ENCODE measurements around the gene FBXO41.
A peak's percentile ranks its signal among the peaks of the same experiment; 100 is the strongest.

The FBXO41 gene

DNA sequence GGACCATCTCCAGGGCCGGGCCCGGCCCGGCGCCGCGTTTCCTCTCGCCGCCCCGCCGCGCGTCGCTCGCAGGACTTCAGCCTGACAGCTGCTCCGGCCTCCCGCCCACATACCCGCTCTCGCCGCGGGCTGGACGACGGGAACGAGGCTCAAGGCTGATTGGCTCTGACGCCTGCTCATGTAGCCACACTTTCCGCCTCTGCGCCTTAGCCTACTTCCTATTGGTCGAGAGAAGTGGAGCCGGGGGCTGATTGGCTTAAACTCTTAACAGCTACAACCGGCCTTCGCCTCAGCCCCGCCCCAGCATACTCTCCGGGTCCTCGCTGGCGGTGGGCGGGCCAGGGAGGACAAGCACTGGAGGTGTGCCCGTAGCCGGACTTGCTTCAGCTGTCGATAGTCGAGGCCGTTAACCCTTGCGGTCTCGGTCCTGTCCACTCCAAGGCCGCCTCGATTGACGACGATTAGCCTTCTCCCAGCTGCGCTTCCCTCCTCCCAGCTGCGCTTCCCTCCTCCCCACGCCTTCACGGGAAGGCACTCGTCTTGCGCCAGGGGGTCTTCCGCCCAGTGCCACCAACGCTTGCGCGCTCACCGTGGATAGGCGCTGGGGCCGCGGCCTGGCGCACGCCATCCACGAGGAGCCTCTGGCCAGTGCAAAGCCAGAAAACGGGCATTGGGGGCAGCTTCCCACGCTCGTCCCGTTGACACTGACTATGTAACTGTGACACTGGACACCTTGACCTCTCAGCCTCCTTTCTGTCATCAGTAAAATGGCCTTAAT lies 50.9 kb downstream of the FBXO41 start, which contains the start of gene PRADC1:
PRADC1 (minus strand) TSS at position 86 of the 778 bp plus-strand sequence; CDS start at position 7, 79 bp downstream.
- Mint-ChIP-seq H3K4me1 (ENCODE audit: low read depth) (peaks cover 24% of the 10 kb centered on the region), H3K4me3 (peak within 1 kb of the TSS; percentile 99), H3K27me3 (ENCODE audit: low read depth) (no peaks in the 10 kb centered on the region), H3K27ac (peak within 1 kb of the TSS; percentile 93), H3K9me3 (no peaks in the 10 kb centered on the region), H3K36me3 (ENCODE audit: low read depth) (peaks cover 10% of the 10 kb centered on the region)
- peak; percentile 98 for DNase-seq (ENCODE audit: low spot score)

DNA sequence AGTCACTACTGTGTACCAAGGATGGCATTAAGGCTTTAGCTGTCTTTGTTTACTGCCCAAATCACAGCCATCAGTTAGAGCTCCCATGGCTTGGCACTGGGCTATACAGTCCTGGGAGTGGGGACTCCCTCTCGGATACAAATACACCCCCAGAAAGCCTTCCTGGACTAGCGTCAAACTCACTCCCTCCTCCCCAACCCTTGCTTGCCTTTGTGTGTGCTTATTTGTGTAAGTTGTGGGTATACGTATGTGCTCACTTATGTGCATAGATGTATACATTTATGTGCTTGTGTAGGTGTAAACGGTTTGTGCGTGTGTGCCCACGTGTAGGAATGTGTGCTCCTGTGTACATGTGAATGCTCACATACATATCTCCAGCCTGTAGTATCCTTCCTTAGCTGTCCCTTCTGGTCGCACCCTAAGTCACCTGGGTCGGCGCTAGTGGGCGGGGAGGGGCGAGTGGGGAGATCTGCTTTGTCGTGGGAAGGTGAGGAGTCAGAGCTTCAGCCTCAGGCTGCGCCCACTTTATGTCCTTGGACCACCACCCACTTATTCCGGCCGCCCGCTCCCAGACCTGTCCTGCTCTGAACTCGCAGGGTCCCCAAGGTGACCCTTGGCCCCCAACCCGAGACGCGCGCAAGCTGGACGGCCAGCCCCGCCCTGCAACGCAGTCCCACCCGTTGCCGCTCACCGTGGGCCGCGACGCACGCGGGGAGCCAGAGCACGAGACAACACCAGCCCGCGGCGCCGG lies 51.7 kb downstream of the FBXO41 start:
- peak overlapping the region; percentile 46 for H3K27ac Mint-ChIP-seq
- peaks cover 20% of the 10 kb centered on the region for H3K4me1 Mint-ChIP-seq (ENCODE audit: low read depth)
- H3K27me3 Mint-ChIP-seq (ENCODE audit: low read depth) = no peaks in the 10 kb centered on the region
- peaks cover 10% of the 10 kb centered on the region for H3K36me3 Mint-ChIP-seq (ENCODE audit: low read depth)
- peak overlapping the region; percentile 99 for H3K4me3 Mint-ChIP-seq
- H3K9me3 Mint-ChIP-seq = no peaks in the 10 kb centered on the region
- DNase-seq (ENCODE audit: low spot score) = peak; percentile 16

DNA sequence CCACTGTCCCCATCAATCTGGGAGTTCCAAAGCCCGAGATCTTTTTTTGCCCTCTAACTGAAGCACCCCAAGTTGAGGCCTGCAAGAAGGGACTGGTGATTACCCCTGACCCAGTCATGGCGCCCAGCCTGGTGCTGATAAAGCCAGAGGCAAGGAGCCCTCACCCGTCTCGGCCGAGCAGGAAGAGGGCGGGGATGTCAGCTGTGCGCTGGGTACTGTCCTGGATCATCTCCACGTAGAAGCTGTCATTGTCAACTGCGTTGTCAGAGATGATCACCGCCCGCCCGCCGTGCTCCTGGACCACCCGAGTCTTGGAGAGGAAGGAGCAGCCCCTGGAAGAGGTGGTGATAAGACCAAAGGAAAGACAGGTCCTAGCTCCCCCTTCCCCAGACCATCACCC lies 55.6 kb downstream of the FBXO41 start:
- no peaks in the 10 kb centered on the region for H3K36me3 Mint-ChIP-seq (ENCODE audit: low read depth)
- no peaks in the 10 kb centered on the region for H3K27me3 Mint-ChIP-seq (ENCODE audit: low read depth)
- DNase-seq (ENCODE audit: low spot score) = no peak
- no peak overlapping the region for H3K4me3 Mint-ChIP-seq
- H3K4me1 Mint-ChIP-seq (ENCODE audit: low read depth) = peaks cover 8% of the 10 kb centered on the region
- H3K9me3 Mint-ChIP-seq = no peaks in the 10 kb centered on the region
- no peak overlapping the region for H3K27ac Mint-ChIP-seq

DNA sequence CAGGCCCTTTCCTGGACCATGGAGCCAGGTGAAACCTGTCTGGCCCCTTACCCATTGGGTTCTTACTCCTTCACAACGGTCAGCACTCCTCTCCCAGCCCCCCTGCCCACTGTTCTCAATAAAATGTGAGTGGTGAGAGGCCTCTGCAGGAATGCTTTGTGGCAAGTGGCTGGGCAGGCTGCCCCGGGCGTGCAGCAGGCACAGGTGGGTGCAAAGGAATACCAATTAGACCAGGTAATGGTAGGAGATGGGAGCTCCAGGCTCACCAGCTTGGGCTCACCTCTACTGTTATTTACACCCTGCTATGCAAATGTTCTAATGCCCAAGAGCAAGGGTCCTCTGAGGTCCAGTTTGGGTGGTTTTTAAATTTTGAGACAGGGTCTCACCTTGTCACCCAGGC lies 57.2 kb downstream of the FBXO41 start:
- no peak for DNase-seq (ENCODE audit: low spot score)
- Mint-ChIP-seq H3K27me3 (ENCODE audit: low read depth) (no peaks in the 10 kb centered on the region), H3K4me1 (ENCODE audit: low read depth) (peaks cover 5% of the 10 kb centered on the region), H3K9me3 (no peaks in the 10 kb centered on the region), H3K4me3 (no peak overlapping the region), H3K36me3 (ENCODE audit: low read depth) (peaks cover 1% of the 10 kb centered on the region), H3K27ac (no peak overlapping the region)

- Mint-ChIP-seq H3K4me3 (no peak overlapping the region), H3K36me3 (ENCODE audit: low read depth) (peaks cover 3% of the 10 kb centered on the region), H3K27me3 (ENCODE audit: low read depth) (no peaks in the 10 kb centered on the region), H3K27ac (no peak overlapping the region), H3K9me3 (no peaks in the 10 kb centered on the region), H3K4me1 (ENCODE audit: low read depth) (peaks cover 5% of the 10 kb centered on the region)
- no peak for DNase-seq (ENCODE audit: low spot score)
These were observed 58.5 kb downstream of the FBXO41 start for GRCh38 chr2:73225513-73226360.

GRCh38 chr2:73223821-73224220 lies 60.5 kb downstream of the FBXO41 start:
- no peaks in the 10 kb centered on the region for H3K9me3 Mint-ChIP-seq
- peaks cover 5% of the 10 kb centered on the region for H3K4me1 Mint-ChIP-seq (ENCODE audit: low read depth)
- peaks cover 3% of the 10 kb centered on the region for H3K36me3 Mint-ChIP-seq (ENCODE audit: low read depth)
- H3K4me3 Mint-ChIP-seq = no peak overlapping the region
- H3K27ac Mint-ChIP-seq = no peak overlapping the region
- no peak for DNase-seq (ENCODE audit: low spot score)
- no peaks in the 10 kb centered on the region for H3K27me3 Mint-ChIP-seq (ENCODE audit: low read depth)

DNA sequence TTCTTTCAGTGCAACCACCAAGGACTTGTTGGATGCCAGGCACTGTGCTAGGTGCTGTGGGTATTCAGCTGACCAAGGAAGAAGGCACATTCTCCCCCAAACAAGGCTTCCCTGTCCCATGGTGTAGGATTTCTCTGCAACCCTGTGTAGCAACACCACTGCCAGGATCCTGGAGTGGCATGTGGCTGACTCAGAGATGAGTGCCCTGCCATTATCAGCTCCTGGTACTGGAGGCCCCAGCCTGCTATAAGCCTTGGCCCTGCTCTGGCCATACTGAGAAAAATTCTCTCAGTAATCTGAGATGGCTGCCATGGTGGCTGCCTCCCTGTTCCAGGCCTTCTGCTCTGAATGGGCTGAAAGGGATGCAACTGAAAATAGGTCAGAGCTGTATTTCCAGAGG lies 66.0 kb downstream of the FBXO41 start:
- Mint-ChIP-seq H3K27me3 (ENCODE audit: low read depth) (no peaks in the 10 kb centered on the region), H3K4me3 (no peak overlapping the region), H3K27ac (no peak overlapping the region), H3K9me3 (no peaks in the 10 kb centered on the region), H3K36me3 (ENCODE audit: low read depth) (peaks cover 4% of the 10 kb centered on the region), H3K4me1 (ENCODE audit: low read depth) (peaks cover 19% of the 10 kb centered on the region)
- DNase-seq (ENCODE audit: low spot score) = no peak

- Mint-ChIP-seq H3K9me3 (no peaks in the 10 kb centered on the region), H3K4me1 (ENCODE audit: low read depth) (peaks cover 21% of the 10 kb centered on the region), H3K36me3 (ENCODE audit: low read depth) (peaks cover 4% of the 10 kb centered on the region), H3K27me3 (ENCODE audit: low read depth) (no peaks in the 10 kb centered on the region), H3K27ac (no peak overlapping the region), H3K4me3 (no peak overlapping the region)
- DNase-seq (ENCODE audit: low spot score) = no peak
These were observed 66.5 kb downstream of the FBXO41 start for GRCh38 chr2:73217826-73218225.

DNA sequence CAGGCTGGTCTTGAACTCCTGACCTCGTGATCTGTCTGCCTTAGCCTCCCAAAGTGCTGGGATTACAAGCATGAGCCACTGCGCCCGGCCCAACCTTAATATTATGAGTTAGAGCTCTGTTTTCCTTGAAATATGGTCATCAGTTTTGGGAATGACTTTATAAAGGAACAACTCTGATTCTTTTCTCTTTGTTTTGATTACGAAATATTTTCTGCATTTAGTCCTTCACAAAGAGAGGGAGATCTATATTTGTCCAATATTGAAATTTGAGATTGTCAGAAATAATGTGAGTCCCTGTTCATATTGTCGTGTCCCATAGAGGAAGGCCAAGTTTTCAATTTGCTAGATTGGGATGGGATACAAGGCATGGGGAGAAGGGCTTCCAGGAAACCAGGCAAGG lies 67.1 kb downstream of the FBXO41 start:
- Mint-ChIP-seq H3K9me3 (no peaks in the 10 kb centered on the region), H3K36me3 (ENCODE audit: low read depth) (peaks cover 4% of the 10 kb centered on the region), H3K27ac (no peak overlapping the region), H3K27me3 (ENCODE audit: low read depth) (no peaks in the 10 kb centered on the region), H3K4me3 (no peak overlapping the region), H3K4me1 (ENCODE audit: low read depth) (peaks cover 25% of the 10 kb centered on the region)
- DNase-seq (ENCODE audit: low spot score) = no peak

DNA sequence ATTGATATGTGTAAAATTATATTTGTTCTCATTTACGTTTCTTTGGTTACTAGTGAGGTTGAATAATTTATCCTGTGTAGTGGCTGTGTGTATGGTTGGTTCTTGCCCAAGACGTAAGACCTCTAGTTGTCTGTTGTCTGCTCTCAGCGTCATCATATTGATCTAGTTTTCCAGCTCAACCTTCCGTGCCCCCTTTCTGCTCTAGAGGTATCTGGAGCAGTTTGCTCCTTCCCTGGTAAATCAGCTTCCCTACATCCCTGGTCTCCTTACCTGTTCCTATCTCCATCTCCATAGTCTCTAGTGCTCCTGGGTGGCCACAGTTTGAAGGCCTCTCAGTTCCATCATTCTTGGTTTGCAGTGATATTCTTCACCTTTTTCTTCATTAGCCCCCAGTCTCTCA lies 69.0 kb downstream of the FBXO41 start:
- no peaks in the 10 kb centered on the region for H3K9me3 Mint-ChIP-seq
- peak overlapping the region; percentile 22 for H3K27ac Mint-ChIP-seq
- peak overlapping the region; percentile 98 for H3K4me3 Mint-ChIP-seq
- no peak for DNase-seq (ENCODE audit: low spot score)
- peaks cover 1% of the 10 kb centered on the region for H3K36me3 Mint-ChIP-seq (ENCODE audit: low read depth)
- H3K4me1 Mint-ChIP-seq (ENCODE audit: low read depth) = peaks cover 25% of the 10 kb centered on the region
- no peaks in the 10 kb centered on the region for H3K27me3 Mint-ChIP-seq (ENCODE audit: low read depth)

- H3K4me3 Mint-ChIP-seq = peak within 1 kb of the TSS; percentile 98
- H3K27me3 Mint-ChIP-seq (ENCODE audit: low read depth) = peaks cover 4% of the 10 kb centered on the region
- peaks cover 1% of the 10 kb centered on the region for H3K36me3 Mint-ChIP-seq (ENCODE audit: low read depth)
- H3K9me3 Mint-ChIP-seq = no peaks in the 10 kb centered on the region
- DNase-seq (ENCODE audit: low spot score) = peak; percentile 89
- H3K4me1 Mint-ChIP-seq (ENCODE audit: low read depth) = peaks cover 25% of the 10 kb centered on the region
- peak within 1 kb of the TSS; percentile 83 for H3K27ac Mint-ChIP-seq
These were observed 69.9 kb downstream of the FBXO41 start, which contains the start of gene SMYD5 for GRCh38 chr2:73214120-73215035. SMYD5 (plus strand) TSS chr2:73214245; CDS start chr2:73214267, 22 bp downstream.

- no peaks in the 10 kb centered on the region for H3K9me3 Mint-ChIP-seq
- no peak overlapping the region for H3K27ac Mint-ChIP-seq
- DNase-seq (ENCODE audit: low spot score) = peak; percentile 60
- peaks cover 1% of the 10 kb centered on the region for H3K36me3 Mint-ChIP-seq (ENCODE audit: low read depth)
- no peak overlapping the region for H3K4me3 Mint-ChIP-seq
- H3K27me3 Mint-ChIP-seq (ENCODE audit: low read depth) = peaks cover 12% of the 10 kb centered on the region
- H3K4me1 Mint-ChIP-seq (ENCODE audit: low read depth) = peaks cover 25% of the 10 kb centered on the region
These were observed 71.7 kb downstream of the FBXO41 start for GRCh38 chr2:73212448-73213176.

All from T-helper 2 cell treated with Interferon-gamma antibody and Interleukin-4, amounts not matched to agents 5 μg/mL and 100 μg/mL, for 36 hours (primary cell).